GM12873 (cell line): ENCODE results near the gene C1orf105.
A peak's percentile ranks its signal among the peaks of the same experiment; 100 is the strongest.

Experiments
- CTCF ChIP-seq: IDR thresholded peaks from 2 replicates; pipeline ENCODE4 v1.5.1; 2012; ENCODE audit warnings: low read depth, mild to moderate bottlenecking, moderate library complexity, low read length, control low read depth; ENCODE audit not compliant: insufficient read depth; ENCODE audit errors: missing control alignments

Gene C1orf105

DNA sequence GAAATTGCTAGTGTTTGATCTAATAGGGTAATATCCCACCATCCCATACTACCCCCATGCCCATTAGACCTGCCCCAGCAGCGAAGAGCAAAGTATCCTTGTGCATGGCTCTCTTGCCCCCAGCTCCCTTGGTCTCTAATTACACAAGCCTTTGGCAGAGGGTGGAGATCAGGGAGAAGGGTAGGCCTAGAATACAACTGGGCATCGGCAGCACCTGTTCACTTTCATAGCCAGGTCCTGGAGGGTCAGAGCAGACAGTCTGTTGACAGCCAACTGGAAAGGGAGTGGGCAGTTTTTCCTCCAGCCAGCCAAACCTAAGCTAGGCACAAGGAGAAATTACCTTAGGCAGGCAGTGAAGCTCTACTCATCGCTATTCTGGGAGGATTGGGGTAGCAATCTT, 26.1 kb downstream of the C1orf105 start:
- TF ChIP-seq CTCF, result no peak

- no peak for TF ChIP-seq CTCF
Observed at GRCh38 chr1:172447641-172448040, 27.2 kb downstream of the C1orf105 start.

DNA sequence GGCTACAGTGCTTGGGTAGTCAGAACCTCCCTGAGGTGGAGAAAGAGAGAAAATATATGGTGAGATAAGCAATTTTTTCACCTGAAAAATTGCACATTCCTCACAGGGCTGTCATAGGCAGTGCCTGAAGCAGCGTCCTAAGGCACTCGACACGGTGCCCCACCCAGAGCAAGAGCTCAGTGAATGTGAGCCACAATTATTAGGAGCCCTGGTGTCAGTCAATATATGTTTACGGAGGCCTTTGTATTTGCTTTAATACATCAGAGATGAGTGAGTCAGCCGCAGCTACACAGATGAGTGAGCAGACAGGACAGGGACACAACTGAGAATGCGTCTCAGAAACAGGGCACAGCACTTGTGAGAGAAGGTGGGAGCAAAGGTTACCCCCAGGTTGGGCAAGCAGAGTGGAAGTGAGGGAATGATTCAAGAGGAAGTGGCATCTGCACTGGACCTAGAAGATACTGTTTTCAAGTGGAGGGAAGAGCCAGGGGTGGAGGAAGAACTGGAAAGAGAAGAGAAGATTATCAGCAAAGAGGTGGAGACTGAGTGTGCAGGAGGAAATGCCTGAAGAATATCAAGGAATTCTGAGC, 28.6 kb downstream of the C1orf105 start:
- TF ChIP-seq CTCF, result no peak

GRCh38 chr1:172449585-172450523, 29.4 kb downstream of the C1orf105 start:
- peak; percentile 96 for TF ChIP-seq CTCF

DNA sequence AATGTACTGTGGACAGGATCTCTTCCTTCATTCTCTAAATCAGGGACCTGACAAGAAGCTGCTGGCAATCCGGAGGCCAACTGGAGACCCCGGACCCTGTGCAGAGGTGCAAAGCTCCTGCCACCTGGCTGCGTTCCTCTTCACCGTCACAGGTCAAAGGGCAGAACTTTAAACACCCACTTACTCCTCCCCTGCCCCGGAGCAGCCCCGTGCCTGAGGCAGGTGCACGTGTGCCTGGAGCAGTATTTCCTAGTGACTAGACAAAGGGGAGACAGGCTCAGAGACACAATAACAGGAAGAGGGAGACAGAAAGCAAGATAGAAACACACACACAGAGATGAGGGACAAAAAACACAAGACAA, 30.0 kb downstream of the C1orf105 start:
- no peak for TF ChIP-seq CTCF

DNA sequence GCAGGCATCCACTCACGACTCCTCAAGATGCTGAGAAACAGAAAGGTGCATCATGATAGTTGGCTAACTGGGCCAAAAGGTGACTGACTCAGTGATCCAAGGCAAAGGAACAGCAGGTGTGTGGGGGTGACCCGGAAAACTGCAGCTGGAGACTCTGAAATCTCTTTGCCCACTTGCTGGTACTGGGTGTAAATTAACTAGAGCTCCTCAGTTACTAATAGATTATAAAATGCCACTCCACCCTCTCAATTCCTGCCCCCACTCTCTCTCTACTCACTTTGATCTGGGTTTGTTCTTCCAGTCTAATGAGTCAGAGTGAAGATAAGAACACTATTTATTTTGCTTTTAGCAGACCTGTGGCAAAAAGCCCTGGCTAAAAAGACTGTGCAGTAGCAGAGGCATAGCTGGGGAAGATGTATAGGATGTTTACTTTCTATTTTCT, 30.5 kb downstream of the C1orf105 start:
- TF ChIP-seq CTCF, result no peak

- TF ChIP-seq CTCF, result no peak
Observed at GRCh38 chr1:172452536-172453152, 32.2 kb downstream of the C1orf105 start.
